Natural killer cell (primary cell): ENCODE data around the gene KRIT1. TPM values are rescaled to one million over a fixed set of nuclear protein-coding genes. Genes with fewer than 3 reads are reported as not detected.

ENCODE experiments used
- ATAC-seq, 3 donors: fragments of 150-1000 bp in 2 of 3; fragments of 200-7000 bp in 1 of 3; cut with Tn5 transposase; 1 replicate in 1 of 3; 2 replicates in 2 of 3; pipeline ENCODE4 v1.10.0; 2021; ENCODE audit warnings: mild to moderate bottlenecking in 2 of 3, moderate library complexity in 2 of 3
- DNase-seq, 2 donors: peaks; one replicate each; pipeline versions ENCODE4 v3.0.0 to v3.0.0-alpha.2; 2013 to 2021; ENCODE audit warnings: mixed read lengths in 1 of 2
- H3K27ac ChIP-seq: one replicate; pipeline ENCODE4 v1.5.1; 2013; ENCODE audit warnings: mild to moderate bottlenecking, low read length
- H3K27me3 ChIP-seq: one replicate; pipeline ENCODE4 v1.6.1; 2013; ENCODE audit warnings: low read length; ENCODE audit not compliant: control insufficient read depth, insufficient read depth
- H3K36me3 ChIP-seq: one replicate; pipeline ENCODE4 v1.6.1; 2013; ENCODE audit warnings: low read length; ENCODE audit not compliant: control insufficient read depth, insufficient read depth
- H3K4me1 ChIP-seq: one replicate; pipeline ENCODE4 v1.6.1; 2013; ENCODE audit warnings: low read length; ENCODE audit not compliant: control insufficient read depth, insufficient read depth
- H3K4me3 ChIP-seq: one replicate; pipeline ENCODE4 v1.5.1; 2013; ENCODE audit warnings: low read length
- H3K9me3 ChIP-seq: one replicate; pipeline ENCODE4 v1.6.1; 2013; ENCODE audit warnings: low read length; ENCODE audit not compliant: control insufficient read depth, insufficient read depth
- H3K27ac Mint-ChIP-seq, 2 donors: one replicate each; pipeline ENCODE4 v1.8.0; 2022; ENCODE audit warnings: mild to moderate bottlenecking in 2 of 2, mixed read lengths in 2 of 2, moderate library complexity in 1 of 2
- H3K27me3 Mint-ChIP-seq, 2 donors: one replicate each; pipeline ENCODE4 v1.8.0; 2022; ENCODE audit warnings: low read depth in 2 of 2, mixed read lengths in 2 of 2
- H3K36me3 Mint-ChIP-seq: one replicate; pipeline ENCODE4 v1.8.0; 2022; ENCODE audit warnings: mixed read lengths
- H3K4me1 Mint-ChIP-seq, 2 donors: one replicate each; pipeline ENCODE4 v1.8.0; 2022; ENCODE audit warnings: mixed read lengths in 2 of 2
- H3K4me3 Mint-ChIP-seq: one replicate; pipeline ENCODE4 v1.8.0; 2022; ENCODE audit warnings: mild to moderate bottlenecking, moderate library complexity, mixed read lengths
- H3K9me3 Mint-ChIP-seq, 2 donors: one replicate each; pipeline ENCODE4 v1.8.0; 2022; ENCODE audit warnings: mixed read lengths in 2 of 2
- CTCF ChIP-seq: fragments of 200-600 bp; IDR thresholded peaks from one replicate; pipeline ENCODE4 v1.8.0; 2022; ENCODE audit warnings: antibody characterized with exemption
- WGBS: methylation state at CpG from one replicate; pipeline ENCODE4 v1.1.7; 2013; ENCODE audit warnings: missing lambda C conversion rate; ENCODE audit not compliant: insufficient coverage; 5-methylcytosine and 5-hydroxymethylcytosine counted together
- intact Hi-C: fragments of 100-400 bp; cut with micrococcal nuclease; formaldehyde crosslinking; loops from one replicate; pipeline ENCODE4 v1.14.2; 2022
- total RNA-seq, 4 donors: library from RNA; stranded (reverse); fragments of 120-200 nt in 1 of 4; gene quantifications; one replicate each; pipeline versions ENCODE4 v1.2.3 to v1.2.4, GENCODE V29; 2013 to 2022

Gene KRIT1
- total RNA-seq, 3 donors from 2014 or later (not counting 1 experiment from before 2014, with no cell fraction given): 55.4 to 76.7 (median 62.6) TPM

GRCh38 chr7:92230547-92230946 lies 15.2 kb downstream of the KRIT1 start:
- no peak overlapping the region for H3K4me3 ChIP-seq
- no peak overlapping the region for H3K4me3 Mint-ChIP-seq
- H3K36me3 ChIP-seq: peaks cover 60% of the 10 kb centered on the region
- ATAC-seq (no peak), DNase-seq (no peak)
- no peaks in the 10 kb centered on the region for H3K9me3 Mint-ChIP-seq
- no peaks in the 10 kb centered on the region for H3K4me1 Mint-ChIP-seq
- intact Hi-C loops: no loop called here
- no peak overlapping the region for H3K27ac Mint-ChIP-seq
- H3K27me3 ChIP-seq: no peaks in the 10 kb centered on the region
- H3K36me3 Mint-ChIP-seq: peaks cover 21% of the 10 kb centered on the region
- no peak for TF ChIP-seq CTCF
- 92% methylated on average over 2 of the region's 2 CpGs for WGBS
- H3K9me3 ChIP-seq: no peaks in the 10 kb centered on the region
- no peak overlapping the region for H3K27ac ChIP-seq
- no peaks in the 10 kb centered on the region for H3K4me1 ChIP-seq
- H3K27me3 Mint-ChIP-seq: no peaks in the 10 kb centered on the region

GRCh38 chr7:92228742-92229141 lies 17.0 kb downstream of the KRIT1 start:
- peaks cover 56% of the 10 kb centered on the region for H3K36me3 ChIP-seq
- WGBS: 97% methylated on average over 2 of the region's 2 CpGs
- no peak overlapping the region for H3K27ac Mint-ChIP-seq

GRCh38 chr7:92228100-92228499 lies 17.6 kb downstream of the KRIT1 start:
- no peak overlapping the region for H3K27ac ChIP-seq
- H3K27ac Mint-ChIP-seq: no peak overlapping the region
- H3K4me3 ChIP-seq: no peak overlapping the region
- no peak for TF ChIP-seq CTCF
- no peak overlapping the region for H3K4me3 Mint-ChIP-seq
- intact Hi-C loops: no loop called here
- WGBS: 98% methylated on average over 2 of the region's 2 CpGs
- no peaks in the 10 kb centered on the region for H3K27me3 Mint-ChIP-seq
- peaks cover 58% of the 10 kb centered on the region for H3K36me3 ChIP-seq
- no peak for DNase-seq
- no peaks in the 10 kb centered on the region for H3K27me3 ChIP-seq
- H3K9me3 ChIP-seq: no peaks in the 10 kb centered on the region
- no peaks in the 10 kb centered on the region for H3K9me3 Mint-ChIP-seq
- no peaks in the 10 kb centered on the region for H3K4me1 ChIP-seq
- ATAC-seq: no peak
- H3K4me1 Mint-ChIP-seq: no peaks in the 10 kb centered on the region
- peaks cover 21% of the 10 kb centered on the region for H3K36me3 Mint-ChIP-seq

More at GRCh38 chr7:92228742-92229141, 17.0 kb downstream of the KRIT1 start:
- no peak for TF ChIP-seq CTCF
- intact Hi-C loops: no loop called here
- no peak for DNase-seq
- Mint-ChIP-seq H3K36me3 (peaks cover 21% of the 10 kb centered on the region), H3K27me3 (no peaks in the 10 kb centered on the region), H3K4me3 (no peak overlapping the region), H3K4me1 (no peaks in the 10 kb centered on the region), H3K9me3 (no peaks in the 10 kb centered on the region)
- H3K27ac ChIP-seq: no peak overlapping the region
- ATAC-seq: no peak
- H3K4me3 ChIP-seq: no peak overlapping the region
- H3K27me3 ChIP-seq: no peaks in the 10 kb centered on the region
- H3K4me1 ChIP-seq: no peaks in the 10 kb centered on the region
- H3K9me3 ChIP-seq: no peaks in the 10 kb centered on the region

GRCh38 chr7:92226981-92227380 lies 18.7 kb downstream of the KRIT1 start:
- Mint-ChIP-seq H3K9me3 (no peaks in the 10 kb centered on the region), H3K4me1 (no peaks in the 10 kb centered on the region), H3K4me3 (no peak overlapping the region), H3K36me3 (peaks cover 21% of the 10 kb centered on the region), H3K27ac (peak overlapping the region in 1 of 2 donors; percentile 68), H3K27me3 (no peaks in the 10 kb centered on the region)
- no peak for TF ChIP-seq CTCF
- Histone ChIP-seq H3K4me3 (no peak overlapping the region), H3K4me1 (no peaks in the 10 kb centered on the region), H3K36me3 (peaks cover 63% of the 10 kb centered on the region), H3K9me3 (no peaks in the 10 kb centered on the region), H3K27me3 (no peaks in the 10 kb centered on the region), H3K27ac (no peak overlapping the region)
- ATAC-seq (no peak), DNase-seq (no peak)
- 100% methylated on average over 3 of the region's 4 CpGs for WGBS
- intact Hi-C loops: no loop called here
